Globus pallidus (tissue), 1 donor: Measurements from ENCODE around the gene IL6ST.
"Not testable (repeated sequence)": the region's sequence is repeated elsewhere in the genome, so short reads cannot be mapped to it uniquely, and the experiment has no call there.

Experiments used
- DNase-seq: peaks from one replicate; pipeline ENCODE4 v3.0.0-alpha.2; 2015; ENCODE audit warnings: low spot score

Gene IL6ST

GRCh38 chr5:55966284-55966683 lies 28.5 kb downstream of the IL6ST start:
- DNase-seq = no peak

DNA sequence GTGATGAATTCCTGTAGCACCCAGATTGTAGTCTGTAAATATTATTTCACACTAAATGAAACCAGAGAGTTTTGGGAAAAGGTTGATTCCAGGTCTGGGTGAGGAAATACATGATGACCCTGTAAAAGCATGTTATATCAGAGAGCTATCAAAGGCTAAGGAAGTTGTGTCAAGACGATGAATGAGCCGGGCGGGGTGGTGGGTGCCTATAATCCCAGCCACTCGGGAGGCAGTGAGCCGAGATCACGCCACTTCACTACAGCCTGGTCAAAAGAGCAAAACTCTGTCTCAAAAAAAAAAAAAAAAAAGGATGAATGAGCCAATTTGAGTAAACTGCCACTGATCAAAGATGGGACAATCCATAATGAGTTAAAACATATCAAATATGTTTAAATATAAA lies 29.2 kb downstream of the IL6ST start:
- DNase-seq = no peak

DNA sequence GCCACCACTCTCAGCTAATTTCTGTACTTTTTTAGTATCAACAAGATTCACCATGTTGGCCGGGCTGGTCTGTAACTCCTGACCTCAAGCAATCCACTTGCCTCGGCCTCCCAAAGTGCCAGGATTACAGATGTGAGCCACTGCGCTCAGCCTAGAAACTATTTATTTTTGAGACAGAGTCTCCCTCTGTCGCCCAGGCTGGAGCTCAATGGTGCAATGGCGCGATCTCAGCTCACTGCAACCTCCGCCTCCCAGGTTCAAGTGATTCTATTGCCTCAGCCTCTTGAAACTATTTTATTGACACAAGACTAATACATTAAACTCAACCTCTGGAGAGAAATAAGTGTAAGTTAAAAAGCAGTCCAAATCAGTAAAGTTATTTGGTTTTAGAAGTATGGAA lies 34.0 kb downstream of the IL6ST start:
- no peak for DNase-seq

- no peak for DNase-seq
Measured at GRCh38 chr5:55959208-55959607, 35.6 kb downstream of the IL6ST start.

DNA sequence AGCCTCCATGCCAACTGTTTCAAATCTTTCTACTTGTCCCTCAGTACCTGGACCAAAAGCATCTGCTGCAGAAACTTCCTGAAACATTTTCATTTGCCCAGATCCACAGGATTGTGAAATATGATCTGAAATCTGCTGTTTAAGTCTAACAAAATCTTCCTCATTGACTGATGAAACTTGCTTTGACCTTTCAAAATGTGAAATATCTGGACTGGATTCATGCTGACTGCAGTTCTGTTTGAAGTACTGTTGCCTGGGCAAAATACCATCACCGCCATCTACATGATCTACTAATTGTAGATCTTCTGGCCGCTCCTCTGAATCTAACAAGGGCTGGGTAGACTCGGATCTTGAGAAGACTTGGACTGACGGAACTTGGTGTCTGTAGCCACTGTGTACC lies 53.6 kb downstream of the IL6ST start:
- DNase-seq = not testable (repeated sequence)

DNA sequence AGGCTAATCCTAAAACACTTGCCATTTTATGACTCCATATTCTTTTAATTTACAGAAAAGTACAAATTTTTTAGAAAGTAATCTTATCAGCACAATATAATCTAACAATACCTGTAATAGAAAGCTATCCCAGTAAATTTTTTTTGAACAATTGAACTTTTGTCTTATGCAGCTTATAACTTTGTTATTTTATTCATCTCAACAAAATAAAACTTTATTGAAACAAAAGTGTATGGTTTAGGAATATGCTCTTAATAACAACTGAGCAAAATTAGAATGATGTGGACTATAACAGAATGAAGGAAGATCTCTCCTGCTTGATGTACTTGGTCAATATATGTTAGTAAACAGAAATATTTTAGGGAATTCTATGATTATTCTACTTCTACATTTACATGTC lies 57.2 kb downstream of the IL6ST start:
- not testable (repeated sequence) for DNase-seq

GRCh38 chr5:55936100-55936693 lies 58.6 kb downstream of the IL6ST start:
- peak; percentile 81 for DNase-seq

DNA sequence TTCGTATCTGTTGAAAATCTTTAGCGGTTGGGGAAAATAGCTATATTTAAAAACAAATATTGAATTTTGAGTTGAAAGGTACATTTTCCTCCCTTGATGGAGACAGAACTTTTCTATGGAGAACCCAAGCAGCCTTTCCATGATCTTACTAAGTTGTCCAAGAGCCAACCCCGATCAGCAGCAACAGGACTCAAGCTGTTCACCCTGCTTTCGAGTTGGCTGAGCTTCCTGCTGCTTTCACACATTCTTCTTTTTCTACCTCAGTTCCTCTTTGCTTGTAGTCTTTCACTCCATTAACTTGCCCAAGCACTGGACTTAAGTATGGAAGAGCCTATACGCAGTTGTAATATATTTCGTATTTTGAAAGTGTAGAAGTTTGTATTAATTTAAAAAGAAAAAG lies 59.4 kb downstream of the IL6ST start:
- DNase-seq = no peak

DNA sequence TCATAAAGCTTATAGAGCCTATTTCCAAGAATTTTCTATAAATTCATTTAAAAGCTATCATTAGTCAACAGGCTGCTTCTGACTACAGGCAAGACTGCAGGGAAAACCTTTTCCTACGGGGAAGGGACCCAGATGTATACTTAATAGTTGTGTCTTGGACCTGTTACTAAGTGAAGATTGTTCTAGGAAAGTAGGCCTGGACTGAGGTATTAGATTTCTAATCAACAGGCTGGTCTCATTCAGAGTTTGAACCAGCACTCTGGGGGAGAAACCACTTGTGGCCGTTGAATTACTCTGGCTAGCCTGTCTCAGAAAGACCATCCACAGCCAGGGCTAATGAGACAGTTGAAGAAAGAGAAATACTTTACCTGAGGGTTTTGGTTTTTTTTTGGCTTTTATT lies 60.0 kb downstream of the IL6ST start:
- DNase-seq = no peak

- DNase-seq = no peak
Measured at GRCh38 chr5:55934115-55934613, 60.6 kb downstream of the IL6ST start.

GRCh38 chr5:55933377-55934114 lies 61.2 kb downstream of the IL6ST start:
- DNase-seq = no peak

- no peak for DNase-seq
Measured at GRCh38 chr5:55932700-55933099, 62.1 kb downstream of the IL6ST start.

- no peak for DNase-seq
Measured at GRCh38 chr5:55929020-55929799, 65.6 kb downstream of the IL6ST start.

- DNase-seq = no peak
Measured at GRCh38 chr5:55927861-55928655, 66.7 kb downstream of the IL6ST start.

- no peak for DNase-seq
Measured at GRCh38 chr5:55926476-55926875, 68.3 kb downstream of the IL6ST start.

DNA sequence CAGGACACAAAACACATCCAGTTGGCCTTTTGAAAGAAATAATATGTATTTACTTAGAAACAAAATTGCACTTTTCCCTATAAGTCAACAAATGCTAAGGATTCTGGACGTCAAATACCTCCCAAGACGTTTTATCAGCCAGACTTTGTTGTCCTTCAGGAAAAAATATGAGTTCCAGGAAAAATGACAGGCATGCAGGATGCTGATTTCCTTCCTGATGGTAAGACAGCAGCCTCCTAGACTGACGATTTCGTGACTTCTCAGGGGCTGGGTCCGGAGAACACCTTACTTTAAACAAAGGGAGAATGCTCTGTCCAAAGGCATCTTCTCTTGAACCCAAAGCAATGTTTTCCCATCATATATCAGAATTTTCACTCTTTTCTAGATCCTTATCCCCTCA lies 69.1 kb downstream of the IL6ST start:
- no peak for DNase-seq

DNA sequence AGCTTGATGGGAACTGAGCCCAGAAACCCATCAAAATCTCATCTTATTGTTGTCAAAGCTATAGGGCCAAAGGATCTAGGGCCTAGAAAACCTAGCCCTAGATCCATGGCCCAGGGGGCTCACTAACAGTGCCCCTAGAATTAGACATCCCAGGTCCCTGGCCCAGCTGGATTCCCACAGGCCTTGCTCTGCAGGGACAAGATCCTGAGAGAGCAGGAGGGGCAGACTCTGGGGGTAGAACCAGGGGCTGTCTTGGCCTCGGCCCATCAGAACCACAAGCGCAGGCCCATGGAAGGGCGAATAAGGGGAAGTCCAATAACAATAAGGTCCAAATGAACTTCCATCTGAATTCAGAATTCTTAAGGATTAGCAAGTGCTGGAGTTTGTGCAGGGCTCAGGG lies 69.6 kb downstream of the IL6ST start:
- DNase-seq = no peak

- no peak for DNase-seq
Measured at GRCh38 chr5:55924744-55925143, 70.0 kb downstream of the IL6ST start.

DNA sequence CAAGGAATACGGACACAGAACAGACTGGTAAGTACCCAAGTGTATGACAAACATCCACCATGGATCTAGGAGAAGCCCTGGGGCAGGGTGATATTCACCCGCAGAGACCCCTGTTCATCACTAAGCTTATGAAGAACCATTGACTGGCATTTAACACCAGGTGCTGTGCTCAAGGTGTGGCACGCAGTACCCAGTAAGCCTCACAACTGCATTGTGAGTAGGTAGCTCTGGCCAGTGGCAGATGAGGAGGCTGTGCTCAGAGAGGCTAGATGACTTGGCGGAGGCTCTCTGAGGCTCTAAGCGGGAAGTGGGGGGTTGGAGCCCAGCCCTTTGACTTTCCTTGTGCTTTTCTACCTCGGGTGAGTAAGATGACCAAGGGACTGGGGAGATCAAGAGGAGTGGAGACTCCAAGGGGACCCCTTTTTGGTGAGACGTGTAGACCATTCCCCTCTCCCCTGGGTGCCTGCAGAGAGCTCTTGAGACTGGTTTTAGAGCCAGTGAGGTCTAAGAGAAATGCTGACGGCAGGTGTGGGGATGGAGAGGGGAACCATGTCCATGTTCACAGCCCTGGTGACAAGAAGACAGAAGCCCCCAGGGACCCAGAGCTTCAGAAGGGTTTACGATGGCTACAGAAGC lies 70.8 kb downstream of the IL6ST start:
- no peak for DNase-seq

GRCh38 chr5:55923177-55923771 lies 71.5 kb downstream of the IL6ST start:
- DNase-seq = peak; percentile 26

DNA sequence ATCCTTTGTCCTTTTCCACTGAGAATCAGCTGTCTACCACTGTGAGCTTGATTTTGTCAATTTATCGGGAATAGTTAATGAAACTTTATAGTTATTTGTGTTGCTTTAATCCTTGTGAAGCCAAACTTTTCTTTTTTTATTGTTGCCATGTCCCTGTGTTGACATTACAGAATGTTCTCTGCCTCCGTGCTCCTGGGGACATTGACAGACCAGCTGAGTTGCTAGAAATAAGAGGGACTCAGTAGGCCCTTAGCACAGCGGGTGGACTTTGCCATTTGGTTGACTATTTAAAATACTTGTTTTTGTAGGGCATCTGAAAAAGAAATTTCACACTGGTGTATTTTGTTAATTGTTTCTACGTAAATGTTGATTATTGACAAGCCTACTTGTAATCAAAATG lies 73.1 kb downstream of the IL6ST start:
- DNase-seq = no peak
